HepG2 (cell line): Measurements from ENCODE around the gene CPEB3. TPM values are rescaled to one million over a fixed set of nuclear protein-coding genes. Genes with fewer than 3 reads are reported as not detected.
"Not testable (repeated sequence)": the region's sequence is repeated elsewhere in the genome, so short reads cannot be mapped to it uniquely, and the experiment has no call there.

Source experiments
- ATAC-seq: fragments of 200-7000 bp; cut with Tn5 transposase; 3 replicates; pipeline ENCODE4 v1.9.1; 2020; ENCODE audit warnings: mild to moderate bottlenecking, moderate library complexity
- BruUV-seq: library from RNA; stranded (reverse); fragments of 400-500 nt; replicated peaks from 2 replicates; lab custom pipeline; 2021; lab: Mats Ljungman, UMichigan
- CTCF ChIA-PET: fragments of 300-600 bp; formaldehyde crosslinking; extraction: SDS; loops from one replicate; lab custom pipeline; 2021; ENCODE audit warnings: low total read pairs, inconsistent platforms, low intra/inter-chr PET ratio; lab: Yijun Ruan, JAX
- POLR2A ChIA-PET: fragments of 350-600 bp; sonication (Branson Sonifier 250); formaldehyde crosslinking; loops from one replicate; lab custom pipeline; 2020; ENCODE audit warnings: antibody characterized with exemption, inconsistent platforms; lab: Yijun Ruan, JAX
- DNase-seq: peaks from one replicate; pipeline ENCODE4 v3.0.0-alpha.2; 2015; ENCODE audit warnings: low spot score
- FAIRE-seq: peaks from 3 replicates; lab custom pipeline; 2011; peaks lifted over from hg19 to GRCh38; lab: Jason Lieb, UNC
- H2AFZ ChIP-seq: one replicate; pipeline ENCODE4 v1.6.1; 2011; ENCODE audit warnings: low read length, inconsistent platforms
- H3K27ac ChIP-seq: fragments of 300-600 bp; 3 replicates; pipeline ENCODE4 v1.8.0; 2011; ENCODE audit warnings: mixed run types, mild to moderate bottlenecking, mixed read lengths, low read length, inconsistent platforms; ENCODE audit not compliant: insufficient read depth; ENCODE audit errors: extremely low read length
- H3K27me3 ChIP-seq, 2 experiments: fragments of 200-600 bp in 1 of 2; 2 replicates in 1 of 2; 3 replicates in 1 of 2; pipeline versions ENCODE4 v1.6.0 to v1.8.0; 2011; ENCODE audit warnings: low read length in 2 of 2, mild to moderate bottlenecking in 2 of 2, moderate library complexity in 2 of 2, inconsistent platforms in 1 of 2; ENCODE audit not compliant: insufficient read depth in 2 of 2, control insufficient read depth in 1 of 2
- H3K36me3 ChIP-seq, 2 experiments: fragments of 200-600 bp in 1 of 2; replicated peaks in 1 of 2; 2 replicates in 1 of 2; 3 replicates in 1 of 2; pipeline versions ENCODE4 v1.5.1 to v1.8.0; 2011; ENCODE audit warnings: low read length in 2 of 2, inconsistent platforms in 1 of 2; ENCODE audit not compliant: insufficient read depth in 2 of 2, control insufficient read depth in 1 of 2
- H3K4me1 ChIP-seq: 2 replicates; pipeline ENCODE4 v1.5.1; 2012; ENCODE audit warnings: low read length, inconsistent platforms; ENCODE audit not compliant: insufficient read depth
- H3K4me2 ChIP-seq: 2 replicates; pipeline ENCODE4 v1.6.0; 2011; ENCODE audit warnings: low read depth, low read length, inconsistent platforms
- H3K4me3 ChIP-seq, 3 experiments: fragments of 200-600 bp in 1 of 3; sonication (generic), shearing (Covaris generic) in 1 of 3; replicated peaks in 1 of 3; 2 replicates each; pipeline ENCODE4 v1.5.1; 2011 to 2016; ENCODE audit warnings: low read length in 3 of 3, inconsistent platforms in 2 of 3, low read depth in 2 of 3, mild to moderate bottlenecking in 2 of 3, control low read depth in 1 of 3, mixed read lengths in 1 of 3; ENCODE audit not compliant: insufficient read depth in 1 of 3
- H3K79me2 ChIP-seq: one replicate; pipeline ENCODE4 v1.6.1; 2011; ENCODE audit warnings: low read length, inconsistent platforms; ENCODE audit not compliant: insufficient read depth
- H3K9ac ChIP-seq: 2 replicates; pipeline ENCODE4 v1.6.0; 2011; ENCODE audit warnings: mild to moderate bottlenecking, low read depth, low read length, inconsistent platforms; ENCODE audit not compliant: insufficient read depth
- H3K9me3 ChIP-seq: 2 replicates; pipeline ENCODE4 v1.5.1; 2012; ENCODE audit warnings: mild to moderate bottlenecking, low read length
- H4K20me1 ChIP-seq: 2 replicates; pipeline ENCODE4 v1.6.0; 2011; ENCODE audit warnings: inconsistent platforms, mild to moderate bottlenecking, low read length, moderate library complexity; ENCODE audit not compliant: insufficient read depth
- DMAP1 ChIP-seq: IDR thresholded peaks from 2 replicates; pipeline ENCODE4 v1.6.1; 2016
- KLF16 ChIP-seq, 2 experiments: sonication (generic) in 1 of 2; formaldehyde crosslinking in 1 of 2; IDR thresholded peaks; 2 replicates each; pipeline versions ENCODE4 v1.6.1 to v1.8.0; 2016 to 2023; ENCODE audit warnings: missing genetic modification reagents in 2 of 2, missing compliant biosample characterization in 1 of 2
- ZNF546 ChIP-seq: sonication (generic); formaldehyde crosslinking; conservative IDR thresholded peaks from 2 replicates; pipeline ENCODE4 v1.8.1; 2023; ENCODE audit warnings: mild to moderate bottlenecking, missing genetic modification reagents
- WGBS: methylation state at CpG from one replicate; pipeline ENCODE4 v1.1.6; 2017; ENCODE audit warnings: low lambda C conversion rate; 5-methylcytosine and 5-hydroxymethylcytosine counted together
- in situ Hi-C: cut with HindIII; loops from 2 replicates; pipeline ENCODE4 v1.10.0; 2017; ENCODE audit warnings: low pct_unique_long_range_greater_than_20kb; ENCODE audit not compliant: extremely low pct_ligation_motif_present
- intact Hi-C: fragments of 100-400 bp; cut with micrococcal nuclease; formaldehyde crosslinking; loops from one replicate; pipeline ENCODE4 v1.10.0; 2022; ENCODE audit not compliant: unreplicated experiment
- polyA plus RNA-seq, 8 experiments: library from polyadenylated mRNA; depleted of rRNA in 3 of 8; stranded (reverse) in 7 of 8; unstranded in 1 of 8; fragments of >200 nt; fragmentation: Illumina TruSeq in 4 of 8; extraction: Trizol in 4 of 8; gene quantifications; 2 replicates each; pipeline versions ENCODE4 v1.2.1 to v1.2.3, GENCODE V29; 2011 to 2016; ENCODE audit warnings: low read depth in 4 of 8, missing spikeins in 1 of 8, mixed read lengths in 1 of 8; ENCODE audit not compliant: insufficient read depth in 1 of 8
- total RNA-seq, 5 experiments: library from RNA; depleted of rRNA; stranded (reverse); fragments of >200 nt; fragmentation: Illumina TruSeq; extraction: Trizol; gene quantifications; 2 replicates each; pipeline ENCODE4 v1.2.3, GENCODE V29; 2016; ENCODE audit warnings: low read depth in 1 of 5

CPEB3 gene
- total and polyA plus RNA-seq, 2 of the 13 experiments (the other 11 are each of a cell fraction or from before 2014, with no cell fraction given), result 0.66 to 0.70 TPM

GRCh38 chr10:92033070-92033469, 257.8 kb downstream of the CPEB3 start:
- H3K9ac ChIP-seq, H3K9me3 ChIP-seq, in situ Hi-C loops, H4K20me1 ChIP-seq, H2AFZ ChIP-seq, BruUV-seq, H3K27ac ChIP-seq, H3K4me3 ChIP-seq, H3K79me2 ChIP-seq, H3K4me2 ChIP-seq, intact Hi-C loops, POLR2A ChIA-PET, H3K27me3 ChIP-seq, H3K4me1 ChIP-seq, ATAC-seq, FAIRE-seq, DNase-seq, CTCF ChIA-PET: not testable (repeated sequence)
- H3K36me3 ChIP-seq, result peaks cover 3 to 22% of the 10 kb centered on the region in 2 experiments; a peak in 4 of 5 replicates
- 74% methylated on average over 3 of the region's 3 CpGs for whole genome bisulfite sequencing

GRCh38 chr10:92031580-92031979, 259.3 kb downstream of the CPEB3 start:
- no peak overlapping the region for H3K4me2 ChIP-seq
- POLR2A ChIA-PET, result no interaction called here
- TF ChIP-seq ZNF546 (no peak), DMAP1 (CRISPR knock-in tag) (no peak), KLF16 (CRISPR knock-in tag; IDR thresholded peaks at IDR 0.05) (no peak)
- WGBS, result 94% methylated on average over 3 of the region's 3 CpGs
- no peak overlapping the region for H3K9ac ChIP-seq
- no TSS peak for BruUV-seq
- FAIRE-seq (no peak), ATAC-seq (no peak), DNase-seq (no peak)
- intact Hi-C loops, result no loop called here
- H2AFZ ChIP-seq, result no peak overlapping the region
- in situ Hi-C loops, result no loop called here
- H3K27me3 ChIP-seq, result no peaks in the 10 kb centered on the region
- H3K79me2 ChIP-seq, result no peaks in the 10 kb centered on the region
- H3K9me3 ChIP-seq, result no peaks in the 10 kb centered on the region
- H3K4me1 ChIP-seq, result peaks cover 9% of the 10 kb centered on the region
- peaks cover 7 to 37% of the 10 kb centered on the region in 2 experiments for H3K36me3 ChIP-seq
- CTCF ChIA-PET, result no interaction called here
- no peaks in the 10 kb centered on the region for H4K20me1 ChIP-seq
- no peak overlapping the region for H3K27ac ChIP-seq
- no peak overlapping the region for H3K4me3 ChIP-seq
